ENCODE results near the gene RAB43.
A peak's percentile ranks its signal among the peaks of the same experiment; 100 is the strongest.
"Not testable (repeated sequence)": the region's sequence is repeated elsewhere in the genome, so short reads cannot be mapped to it uniquely, and the experiment has no call there.

Gene RAB43

GRCh38 chr3:129121016-129121791 lies 400 bp downstream of the RAB43 start:
- DNase-seq, result no peak

- DNase-seq, result peak; percentile 53 to 96
Measured at GRCh38 chr3:129120254-129121004, 1.2 kb downstream of the RAB43 start.

- DNase-seq, result no peak
Measured at GRCh38 chr3:129119365-129120100, 2.1 kb downstream of the RAB43 start.

- no peak for DNase-seq
Measured at GRCh38 chr3:129118745-129119144, 2.9 kb downstream of the RAB43 start.

- no peak for DNase-seq
Measured at GRCh38 chr3:129117134-129117533, 4.5 kb downstream of the RAB43 start.

GRCh38 chr3:129116482-129116946 lies 5.1 kb downstream of the RAB43 start:
- peak in 1 of 2 donors; percentile 31 for DNase-seq

GRCh38 chr3:129114455-129114854 lies 7.1 kb downstream of the RAB43 start:
- DNase-seq, result no peak

GRCh38 chr3:129112308-129113052 lies 9.1 kb downstream of the RAB43 start:
- DNase-seq, result peak in 1 of 2 donors; percentile 13

- not testable (repeated sequence) for DNase-seq
Measured at GRCh38 chr3:129111076-129111780, 10.4 kb downstream of the RAB43 start.

GRCh38 chr3:129107793-129108192 lies 13.8 kb downstream of the RAB43 start:
- no peak for DNase-seq

- no peak for DNase-seq
Measured at GRCh38 chr3:129106866-129107565, 14.6 kb downstream of the RAB43 start.

GRCh38 chr3:129106320-129106719 lies 15.3 kb downstream of the RAB43 start:
- DNase-seq, result no peak

- DNase-seq, result no peak
Measured at GRCh38 chr3:129105862-129106261, 15.7 kb downstream of the RAB43 start.

GRCh38 chr3:129104498-129105079 lies 17.0 kb downstream of the RAB43 start:
- no peak for DNase-seq

- no peak for DNase-seq
Measured at GRCh38 chr3:129104051-129104450, 17.6 kb downstream of the RAB43 start.

GRCh38 chr3:129103296-129103695 lies 18.3 kb downstream of the RAB43 start:
- DNase-seq, result no peak

GRCh38 chr3:129101370-129102138 lies 20.1 kb downstream of the RAB43 start:
- no peak for DNase-seq

GRCh38 chr3:129100274-129100673 lies 21.3 kb downstream of the RAB43 start:
- DNase-seq, result no peak

GRCh38 chr3:129095285-129095684 lies 26.3 kb downstream of the RAB43 start:
- no peak for DNase-seq

GRCh38 chr3:129088312-129088711 lies 33.3 kb downstream of the RAB43 start:
- not testable (repeated sequence) for DNase-seq
